ENCODE data around the gene FARP1. TPM values are rescaled to one million over a fixed set of nuclear protein-coding genes. Genes with fewer than 3 reads are reported as not detected.

FARP1 gene
- polyA plus RNA-seq, 2 donors = 2.2 to 2.3 TPM

DNA sequence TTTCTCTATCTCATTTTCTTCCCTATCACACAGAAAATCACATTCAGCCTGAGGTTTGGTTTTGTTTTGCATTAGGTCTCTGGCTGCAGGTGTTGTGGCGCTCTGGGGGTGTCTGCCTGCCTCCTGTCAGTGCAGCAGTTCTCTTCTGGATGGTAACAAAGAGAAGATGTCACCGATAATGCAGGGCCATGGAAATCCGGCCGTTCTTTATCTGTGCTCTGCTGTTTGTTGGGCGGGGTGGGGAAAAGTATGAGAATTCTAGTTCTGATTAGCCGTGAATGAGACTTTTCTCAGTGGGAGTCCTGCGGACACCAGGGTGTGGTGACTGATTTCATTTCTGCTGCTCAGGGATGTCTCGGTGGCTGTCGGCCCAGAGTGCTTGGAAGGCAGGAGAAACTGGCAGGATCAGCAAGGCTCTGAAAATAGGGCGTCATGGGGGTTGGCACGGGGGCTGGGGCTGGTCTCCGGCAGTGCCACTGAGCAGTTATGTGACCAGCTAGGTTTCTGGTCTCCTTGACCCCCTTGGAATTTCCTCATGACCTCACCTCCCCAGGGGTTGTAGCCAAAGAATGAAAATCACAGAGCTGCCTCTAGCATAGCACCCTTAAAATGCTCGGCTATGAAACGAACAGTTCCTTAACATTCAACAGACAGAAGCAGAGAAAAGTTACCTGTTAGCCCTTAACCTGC, 29.2 kb downstream of the FARP1 start:
- Histone ChIP-seq H3K9me3 (ENCODE audit: control insufficient read depth in 2 of 2, insufficient read depth in 1 of 2, low read depth in 1 of 2, low read length in 1 of 2) (no peaks in the 10 kb centered on the region), H3K27ac (ENCODE audit: low read depth in 2 of 2, low read length in 1 of 2) (peak overlapping the region; percentile 7 to 56), H3K27me3 (ENCODE audit: control insufficient read depth in 1 of 2, insufficient read depth in 2 of 2, low read length in 2 of 2) (no peaks in the 10 kb centered on the region), H3K4me3 (ENCODE audit: low read depth in 1 of 2, low read length in 2 of 2) (no peak overlapping the region), H3K36me3 (ENCODE audit: control insufficient read depth in 2 of 2, insufficient read depth in 2 of 2, low read length in 1 of 2) (no peaks in the 10 kb centered on the region), H3K4me1 (ENCODE audit: control insufficient read depth in 2 of 2, insufficient read depth in 2 of 2, low read length in 1 of 2) (no peaks in the 10 kb centered on the region)
- WGBS, 2 donors = 34 to 46% methylated on average over 14 of the region's 14 CpGs

GRCh38 chr13:98172590-98173422, 29.9 kb downstream of the FARP1 start:
- Histone ChIP-seq H3K27me3 (ENCODE audit: control insufficient read depth in 1 of 2, insufficient read depth in 2 of 2, low read length in 2 of 2) (no peaks in the 10 kb centered on the region), H3K9me3 (ENCODE audit: control insufficient read depth in 2 of 2, insufficient read depth in 1 of 2, low read depth in 1 of 2, low read length in 1 of 2) (no peaks in the 10 kb centered on the region), H3K4me3 (ENCODE audit: low read depth in 1 of 2, low read length in 2 of 2) (no peak overlapping the region), H3K4me1 (ENCODE audit: control insufficient read depth in 2 of 2, insufficient read depth in 2 of 2, low read length in 1 of 2) (no peaks in the 10 kb centered on the region), H3K27ac (ENCODE audit: low read depth in 2 of 2, low read length in 1 of 2) (peak overlapping the region; percentile 7 to 33), H3K36me3 (ENCODE audit: control insufficient read depth in 2 of 2, insufficient read depth in 2 of 2, low read length in 1 of 2) (no peaks in the 10 kb centered on the region)
- 42% methylated on average over 7 of the region's 7 CpGs for WGBS, 2 donors

GRCh38 chr13:98173431-98174152, 30.7 kb downstream of the FARP1 start:
- 58 to 63% methylated on average over 9 of the region's 9 CpGs for WGBS, 2 donors
- Histone ChIP-seq H3K36me3 (ENCODE audit: control insufficient read depth in 2 of 2, insufficient read depth in 2 of 2, low read length in 1 of 2) (no peaks in the 10 kb centered on the region), H3K27me3 (ENCODE audit: control insufficient read depth in 1 of 2, insufficient read depth in 2 of 2, low read length in 2 of 2) (no peaks in the 10 kb centered on the region), H3K4me3 (ENCODE audit: low read depth in 1 of 2, low read length in 2 of 2) (no peak overlapping the region), H3K9me3 (ENCODE audit: control insufficient read depth in 2 of 2, insufficient read depth in 1 of 2, low read depth in 1 of 2, low read length in 1 of 2) (no peaks in the 10 kb centered on the region), H3K4me1 (ENCODE audit: control insufficient read depth in 2 of 2, insufficient read depth in 2 of 2, low read length in 1 of 2) (no peaks in the 10 kb centered on the region), H3K27ac (ENCODE audit: low read depth in 2 of 2, low read length in 1 of 2) (peak overlapping the region in 1 of 2 donors; percentile 33)

GRCh38 chr13:98174307-98174706, 31.4 kb downstream of the FARP1 start:
- Histone ChIP-seq H3K4me3 (ENCODE audit: low read depth in 1 of 2, low read length in 2 of 2) (no peak overlapping the region), H3K9me3 (ENCODE audit: control insufficient read depth in 2 of 2, insufficient read depth in 1 of 2, low read depth in 1 of 2, low read length in 1 of 2) (no peaks in the 10 kb centered on the region), H3K36me3 (ENCODE audit: control insufficient read depth in 2 of 2, insufficient read depth in 2 of 2, low read length in 1 of 2) (no peaks in the 10 kb centered on the region), H3K27me3 (ENCODE audit: control insufficient read depth in 1 of 2, insufficient read depth in 2 of 2, low read length in 2 of 2) (no peaks in the 10 kb centered on the region), H3K4me1 (ENCODE audit: control insufficient read depth in 2 of 2, insufficient read depth in 2 of 2, low read length in 1 of 2) (no peaks in the 10 kb centered on the region), H3K27ac (ENCODE audit: low read depth in 2 of 2, low read length in 1 of 2) (no peak overlapping the region)
- WGBS, 2 donors = 61 to 67% methylated on average over 7 of the region's 7 CpGs

- no peaks in the 10 kb centered on the region for H3K36me3 ChIP-seq (ENCODE audit: control insufficient read depth in 2 of 2, insufficient read depth in 2 of 2, low read length in 1 of 2)
- 55 to 56% methylated on average over 3 of the region's 3 CpGs for WGBS, 2 donors
- no peaks in the 10 kb centered on the region for H3K27me3 ChIP-seq (ENCODE audit: control insufficient read depth in 1 of 2, insufficient read depth in 2 of 2, low read length in 2 of 2)
- H3K9me3 ChIP-seq (ENCODE audit: control insufficient read depth in 2 of 2, insufficient read depth in 1 of 2, low read depth in 1 of 2, low read length in 1 of 2) = no peaks in the 10 kb centered on the region
- no peak overlapping the region for H3K27ac ChIP-seq (ENCODE audit: low read depth in 2 of 2, low read length in 1 of 2)
- no peaks in the 10 kb centered on the region for H3K4me1 ChIP-seq (ENCODE audit: control insufficient read depth in 2 of 2, insufficient read depth in 2 of 2, low read length in 1 of 2)
- no peak overlapping the region for H3K4me3 ChIP-seq (ENCODE audit: low read depth in 1 of 2, low read length in 2 of 2)
These were observed 32.1 kb downstream of the FARP1 start for GRCh38 chr13:98175043-98175442.

- H3K27me3 ChIP-seq (ENCODE audit: control insufficient read depth in 1 of 2, insufficient read depth in 2 of 2, low read length in 2 of 2) = no peaks in the 10 kb centered on the region
- no peaks in the 10 kb centered on the region for H3K9me3 ChIP-seq (ENCODE audit: control insufficient read depth in 2 of 2, insufficient read depth in 1 of 2, low read depth in 1 of 2, low read length in 1 of 2)
- WGBS, 2 donors = 61 to 62% methylated on average over 3 of the region's 3 CpGs
- H3K4me1 ChIP-seq (ENCODE audit: control insufficient read depth in 2 of 2, insufficient read depth in 2 of 2, low read length in 1 of 2) = no peaks in the 10 kb centered on the region
- no peak overlapping the region for H3K4me3 ChIP-seq (ENCODE audit: low read depth in 1 of 2, low read length in 2 of 2)
- H3K27ac ChIP-seq (ENCODE audit: low read depth in 2 of 2, low read length in 1 of 2) = no peak overlapping the region
- H3K36me3 ChIP-seq (ENCODE audit: control insufficient read depth in 2 of 2, insufficient read depth in 2 of 2, low read length in 1 of 2) = no peaks in the 10 kb centered on the region
These were observed 32.9 kb downstream of the FARP1 start for GRCh38 chr13:98175823-98176222.

- Histone ChIP-seq H3K36me3 (ENCODE audit: control insufficient read depth in 2 of 2, insufficient read depth in 2 of 2, low read length in 1 of 2) (no peaks in the 10 kb centered on the region), H3K9me3 (ENCODE audit: control insufficient read depth in 2 of 2, insufficient read depth in 1 of 2, low read depth in 1 of 2, low read length in 1 of 2) (no peaks in the 10 kb centered on the region), H3K27me3 (ENCODE audit: control insufficient read depth in 1 of 2, insufficient read depth in 2 of 2, low read length in 2 of 2) (no peaks in the 10 kb centered on the region), H3K27ac (ENCODE audit: low read depth in 2 of 2, low read length in 1 of 2) (no peak within 1 kb of the TSS), H3K4me1 (ENCODE audit: control insufficient read depth in 2 of 2, insufficient read depth in 2 of 2, low read length in 1 of 2) (no peaks in the 10 kb centered on the region), H3K4me3 (ENCODE audit: low read depth in 1 of 2, low read length in 2 of 2) (no peak within 1 kb of the TSS)
- 95 to 96% methylated on average over 58 of the region's 58 CpGs for WGBS, 2 donors
These were observed 34.1 kb downstream of the FARP1 start, which contains the start of gene RNF113B for GRCh38 chr13:98176777-98177608. Gene RNF113B (minus strand): TSS chr13:98177269. CDS start chr13:98177236, 33 bp downstream.

- no peaks in the 10 kb centered on the region for H3K4me1 ChIP-seq (ENCODE audit: control insufficient read depth in 2 of 2, insufficient read depth in 2 of 2, low read length in 1 of 2)
- 69 to 77% methylated on average over 3 of the region's 3 CpGs for WGBS, 2 donors
- no peaks in the 10 kb centered on the region for H3K9me3 ChIP-seq (ENCODE audit: control insufficient read depth in 2 of 2, insufficient read depth in 1 of 2, low read depth in 1 of 2, low read length in 1 of 2)
- no peaks in the 10 kb centered on the region for H3K27me3 ChIP-seq (ENCODE audit: control insufficient read depth in 1 of 2, insufficient read depth in 2 of 2, low read length in 2 of 2)
- no peak overlapping the region for H3K4me3 ChIP-seq (ENCODE audit: low read depth in 1 of 2, low read length in 2 of 2)
- H3K27ac ChIP-seq (ENCODE audit: low read depth in 2 of 2, low read length in 1 of 2) = no peak overlapping the region
- H3K36me3 ChIP-seq (ENCODE audit: control insufficient read depth in 2 of 2, insufficient read depth in 2 of 2, low read length in 1 of 2) = no peaks in the 10 kb centered on the region
These were observed 37.2 kb downstream of the FARP1 start for GRCh38 chr13:98180092-98180491.
